HEK293 (cell line): ENCODE data around the gene ZCCHC7.

Experiments used
- CTCF ChIP-seq: fragments of 450-650 bp; formaldehyde crosslinking; IDR thresholded peaks from 2 replicates; pipeline ENCODE4 v1.5.1; 2016; ENCODE audit warnings: missing biosample characterization, missing genetic modification characterization
- PBX3 ChIP-seq: sonication (generic); formaldehyde crosslinking; IDR thresholded peaks from 2 replicates; pipeline ENCODE4 v1.8.1; 2022; ENCODE audit warnings: mild to moderate bottlenecking, moderate library complexity, missing genetic modification reagents
- YY1 ChIP-seq: fragments of 450-650 bp; formaldehyde crosslinking; IDR thresholded peaks from 2 replicates; pipeline ENCODE4 v1.5.1; 2018; ENCODE audit warnings: missing biosample characterization, missing genetic modification characterization
- ZBTB48 ChIP-seq: fragments of 450-650 bp; formaldehyde crosslinking; IDR thresholded peaks from 2 replicates; pipeline ENCODE4 v1.5.1; 2016; ENCODE audit warnings: missing biosample characterization, missing genetic modification characterization
- ZNF121 ChIP-seq: fragments of 450-650 bp; formaldehyde crosslinking; IDR thresholded peaks from 2 replicates; pipeline ENCODE4 v1.5.1; 2016; ENCODE audit warnings: missing biosample characterization, missing genetic modification characterization
- ZNF24 ChIP-seq: fragments of 450-650 bp; formaldehyde crosslinking; IDR thresholded peaks from 2 replicates; pipeline ENCODE4 v1.5.1; 2016; ENCODE audit warnings: missing biosample characterization, missing genetic modification characterization
- ZNF350 ChIP-seq: fragments of 450-650 bp; formaldehyde crosslinking; IDR thresholded peaks from 2 replicates; pipeline ENCODE4 v1.5.0; 2017; ENCODE audit warnings: missing biosample characterization, mild to moderate bottlenecking, missing genetic modification characterization
- ZNF398 ChIP-seq: fragments of 450-650 bp; formaldehyde crosslinking; IDR thresholded peaks from 2 replicates; pipeline ENCODE4 v1.5.1; 2017; ENCODE audit warnings: missing biosample characterization, missing genetic modification characterization
- ZNF449 ChIP-seq: fragments of 450-650 bp; formaldehyde crosslinking; IDR thresholded peaks from 2 replicates; pipeline ENCODE4 v1.5.1; 2017; ENCODE audit warnings: missing biosample characterization, mild to moderate bottlenecking, missing genetic modification characterization, moderate library complexity
- ZNF530 ChIP-seq: fragments of 450-650 bp; formaldehyde crosslinking; IDR thresholded peaks from 2 replicates; pipeline ENCODE4 v1.5.1; 2016; ENCODE audit warnings: low read depth, missing biosample characterization, missing genetic modification characterization

GRCh38 chr9:37337301-37337890 is 217.0 kb downstream of the ZCCHC7 start:
- TF ChIP-seq CTCF (tag by site-specific recombination): no peak
- TF ChIP-seq PBX3 (CRISPR knock-in tag): no peak
- TF ChIP-seq ZNF530: no peak
- no peak for TF ChIP-seq ZNF24 (tag by site-specific recombination)
- TF ChIP-seq ZNF449 (tag by site-specific recombination): no peak
- no peak for TF ChIP-seq YY1
- TF ChIP-seq ZBTB48 (tag by site-specific recombination): no peak
- TF ChIP-seq ZNF121 (tag by site-specific recombination): no peak
- TF ChIP-seq ZNF398 (tag by site-specific recombination): no peak
- no peak for TF ChIP-seq ZNF350 (tag by site-specific recombination)
